GM12878 (cell line): ENCODE data around the gene PCDHGA5. TPM values are rescaled to one million over a fixed set of nuclear protein-coding genes. Genes with fewer than 3 reads are reported as not detected.

Experiments used
- ATAC-seq: fragments of 200-7000 bp; cut with Tn5 transposase; 3 replicates; pipeline ENCODE4 v1.9.1; 2020; ENCODE audit warnings: mild to moderate bottlenecking, moderate library complexity
- BruUV-seq: library from RNA; stranded (reverse); fragments of 400-500 nt; replicated peaks from 2 replicates; lab custom pipeline; 2021; lab: Mats Ljungman, UMichigan
- CTCF ChIA-PET: fragments of 300-600 bp; sonication (Branson Sonifier 250); formaldehyde crosslinking; extraction: SDS; loops from one replicate; lab custom pipeline; 2021; ENCODE audit warnings: inconsistent platforms; lab: Yijun Ruan, JAX
- POLR2A ChIA-PET: fragments of 350-600 bp; formaldehyde crosslinking; extraction: SDS; loops from one replicate; lab custom pipeline; 2021; ENCODE audit warnings: inconsistent platforms; lab: Charles Lee
- RAD21 ChIA-PET: fragments of 300-600 bp; sonication (Branson Sonifier 250); formaldehyde crosslinking; loops from one replicate; lab custom pipeline; 2023; ENCODE audit warnings: antibody characterized with exemption; ENCODE audit not compliant: unreplicated experiment; lab: Charles Lee
- SMC1A ChIA-PET: fragments of 300-600 bp; sonication (Branson Sonifier 250); formaldehyde crosslinking; loops from one replicate; lab custom pipeline; 2023; ENCODE audit not compliant: unreplicated experiment, uncharacterized antibody; lab: Charles Lee
- DNase-seq: peaks from one replicate; pipeline ENCODE4 v3.0.0-alpha.2; 2011; ENCODE audit warnings: low read depth, low spot score
- FAIRE-seq: peaks from 3 replicates; lab custom pipeline; 2011; peaks lifted over from hg19 to GRCh38; lab: Jason Lieb, UNC
- H2AFZ ChIP-seq: 2 replicates; pipeline ENCODE4 v1.6.0; 2011; ENCODE audit warnings: low read depth, low read length, control low read depth; ENCODE audit not compliant: control insufficient read depth
- H3K27ac ChIP-seq: 2 replicates; pipeline ENCODE4 v1.5.1; 2011; ENCODE audit warnings: control low read depth; ENCODE audit not compliant: control insufficient read depth, insufficient read depth
- H3K27me3 ChIP-seq, 2 experiments: replicated peaks in 1 of 2; 2 replicates each; pipeline versions ENCODE4 v1.6.0 to v1.6.1; 2011; ENCODE audit warnings: low read length in 1 of 2; ENCODE audit not compliant: control insufficient read depth in 2 of 2, insufficient read depth in 2 of 2
- H3K36me3 ChIP-seq, 2 experiments: 2 replicates each; pipeline ENCODE4 v1.5.1; 2011; ENCODE audit warnings: low read length in 1 of 2; ENCODE audit not compliant: control insufficient read depth in 2 of 2, insufficient read depth in 2 of 2
- H3K4me1 ChIP-seq: 2 replicates; pipeline ENCODE4 v1.6.1; 2011; ENCODE audit warnings: mild to moderate bottlenecking, low read length, moderate library complexity, mixed read lengths; ENCODE audit not compliant: control insufficient read depth, insufficient read depth
- H3K4me2 ChIP-seq: 2 replicates; pipeline ENCODE4 v1.6.0; 2011; ENCODE audit warnings: control low read depth; ENCODE audit not compliant: control insufficient read depth, insufficient read depth
- H3K4me3 ChIP-seq: fragments of 200-600 bp; sonication (generic); 2 replicates; pipeline ENCODE4 v1.5.1; 2016
- H3K79me2 ChIP-seq: 2 replicates; pipeline ENCODE4 v1.6.0; 2011; ENCODE audit warnings: low read length; ENCODE audit not compliant: control insufficient read depth, insufficient read depth
- H3K9ac ChIP-seq: 2 replicates; pipeline ENCODE4 v1.8.0; 2011; ENCODE audit warnings: low read length, control low read depth, mixed read lengths; ENCODE audit not compliant: control insufficient read depth, insufficient read depth
- H3K9me3 ChIP-seq: replicated peaks from 3 replicates; pipeline ENCODE4 v1.5.1; 2011; ENCODE audit warnings: mild to moderate bottlenecking, low read length; ENCODE audit not compliant: control insufficient read depth, insufficient read depth
- H4K20me1 ChIP-seq: 2 replicates; pipeline ENCODE4 v1.6.0; 2011; ENCODE audit not compliant: control insufficient read depth, insufficient read depth
- ATF7 ChIP-seq: fragments of 450-650 bp; IDR thresholded peaks from 2 replicates; pipeline ENCODE4 v1.6.1; 2016; ENCODE audit warnings: low read depth, mild to moderate bottlenecking
- CBX5 ChIP-seq: sonication (generic); IDR thresholded peaks from 2 replicates; pipeline ENCODE4 v1.6.1; 2016; ENCODE audit warnings: low read depth, moderate library complexity, mild to moderate bottlenecking, inconsistent platforms
- CTCF ChIP-seq, 3 experiments: IDR thresholded peaks in 2 of 3; conservative IDR thresholded peaks in 1 of 3; 2 replicates each; pipeline ENCODE4 v1.5.1; 2011; ENCODE audit warnings: low read depth in 3 of 3, low read length in 3 of 3, mild to moderate bottlenecking in 3 of 3, control low read depth in 2 of 3, moderate library complexity in 2 of 3, inconsistent platforms in 1 of 3, mixed read lengths in 1 of 3; ENCODE audit not compliant: control insufficient read depth in 2 of 3, insufficient read depth in 1 of 3; ENCODE audit errors: extremely low read depth in 1 of 3
- IRF3 ChIP-seq: fragments of 450-650 bp; IDR thresholded peaks from 2 replicates; pipeline ENCODE4 v1.6.1; 2014; ENCODE audit warnings: mild to moderate bottlenecking
- JUND ChIP-seq: IDR thresholded peaks from 2 replicates; pipeline ENCODE4 v1.6.1; 2012; ENCODE audit warnings: low read depth, mild to moderate bottlenecking, low read length, improper control_type of control experiment, moderate library complexity
- KLF5 ChIP-seq: fragments of 450-650 bp; IDR thresholded peaks from 2 replicates; pipeline ENCODE4 v1.6.1; 2014; ENCODE audit warnings: mild to moderate bottlenecking; ENCODE audit not compliant: partially characterized antibody
- NBN ChIP-seq: fragments of 450-650 bp; IDR thresholded peaks from 2 replicates; pipeline ENCODE4 v1.6.1; 2016
- NR2F1 ChIP-seq: fragments of 450-650 bp; conservative IDR thresholded peaks from 2 replicates; pipeline ENCODE4 v1.6.1; 2017; ENCODE audit warnings: mild to moderate bottlenecking
- POLR2A ChIP-seq: IDR thresholded peaks from 2 replicates; pipeline ENCODE4 v1.6.1; 2011; ENCODE audit warnings: low read depth, mild to moderate bottlenecking, low read length
- POLR2AphosphoS5 ChIP-seq: IDR thresholded peaks from 2 replicates; pipeline ENCODE4 v1.6.1; 2011; ENCODE audit warnings: mild to moderate bottlenecking, low read length, inconsistent platforms
- REST ChIP-seq: IDR thresholded peaks from 2 replicates; pipeline ENCODE4 v1.6.1; 2012; ENCODE audit warnings: mild to moderate bottlenecking, low read depth, low read length
- RFX5 ChIP-seq: IDR thresholded peaks from 2 replicates; pipeline ENCODE4 v1.6.1; 2011; ENCODE audit warnings: low read depth, low read length, improper control_type of control experiment
- SUZ12 ChIP-seq: fragments of 200-600 bp; sonication (generic); IDR thresholded peaks from one replicate; pipeline ENCODE4 v1.6.1; 2018; ENCODE audit warnings: antibody characterized with exemption, mild to moderate bottlenecking; ENCODE audit not compliant: unreplicated experiment
- TCF7 ChIP-seq: IDR thresholded peaks from 2 replicates; pipeline ENCODE4 v1.6.1; 2014; ENCODE audit warnings: antibody characterized with exemption, borderline replicate concordance
- YY1 ChIP-seq: IDR thresholded peaks from 2 replicates; pipeline ENCODE4 v1.6.1; 2011; ENCODE audit warnings: low read depth, mild to moderate bottlenecking, low read length
- ZNF24 ChIP-seq: fragments of 450-650 bp; IDR thresholded peaks from 2 replicates; pipeline ENCODE4 v1.6.1; 2017; ENCODE audit warnings: antibody characterized with exemption, mild to moderate bottlenecking
- ZNF384 ChIP-seq: IDR thresholded peaks from 2 replicates; pipeline ENCODE4 v1.6.1; 2012; ENCODE audit warnings: low read depth, mild to moderate bottlenecking, low read length, improper control_type of control experiment, borderline replicate concordance
- ZNF622 ChIP-seq: fragments of 450-650 bp; IDR thresholded peaks from 2 replicates; pipeline ENCODE4 v1.6.1; 2017; ENCODE audit warnings: mild to moderate bottlenecking, inconsistent platforms
- WGBS: methylation state at CpG from one replicate; pipeline ENCODE4 v1.1.6; 2016; ENCODE audit warnings: low lambda C conversion rate; ENCODE audit not compliant: insufficient replicate concordance, insufficient coverage; ENCODE audit errors: missing lambda C conversion rate; 5-methylcytosine and 5-hydroxymethylcytosine counted together
- in situ Hi-C: fragments of 300-500 bp; cut with MboI; formaldehyde crosslinking; loops from 9 replicates; pipeline ENCODE4 v1.14.3; 2018; ENCODE audit warnings: mixed read lengths
- intact Hi-C: fragments of 100-400 bp; cut with micrococcal nuclease; formaldehyde crosslinking; loops from one replicate; pipeline ENCODE4 v1.14.2; 2022; ENCODE audit not compliant: unreplicated experiment
- polyA plus RNA-seq, 11 experiments: library from polyadenylated mRNA; depleted of rRNA in 4 of 11; unstranded in 6 of 11; stranded (reverse) in 5 of 11; fragments of >200 nt; fragmentation: Nextera tagmentation in 4 of 11; fragmentation: Illumina TruSeq in 1 of 11; extraction: Ambion mirVana in 4 of 11; extraction: Trizol in 1 of 11; gene quantifications; 1 replicate in 1 of 11; 2 replicates in 10 of 11; pipeline versions ENCODE4 v1.2.1 to v1.2.3, GENCODE V29; 2011 to 2016; ENCODE audit warnings: inconsistent platforms in 2 of 11, missing spikeins in 2 of 11, low read depth in 1 of 11
- total RNA-seq, 4 experiments: library from RNA; depleted of rRNA in 3 of 4; stranded (reverse); fragments of >200 nt in 3 of 4; fragmentation: Illumina TruSeq in 1 of 4; extraction: Trizol in 1 of 4; gene quantifications; 2 replicates each; pipeline versions ENCODE4 v1.2.1 to v1.2.3, GENCODE V29; 2013 to 2021

The PCDHGA5 gene
- total and polyA plus RNA-seq, 10 of the 15 experiments (the other 5 are each of a cell fraction or from before 2014, with no cell fraction given) = 0.10 to 0.23 (median 0.16) TPM; not detected in 4

GRCh38 chr5:141342773-141343172 is 21.2 kb upstream of the PCDHGA5 start:
- H2AFZ ChIP-seq = no peak overlapping the region
- no peak overlapping the region for H3K27ac ChIP-seq
- no peak overlapping the region for H3K9ac ChIP-seq
- no peaks in the 10 kb centered on the region for H3K36me3 ChIP-seq
- ChIA-PET RAD21 (no interaction called here), SMC1A (no interaction called here), POLR2A (interaction anchor here (0.5 kb wide), 1 partner anchor 619 kb away, joined by 4 read pairs; no protein-coding TSS in a partner anchor), CTCF (interaction anchor here (0.7 to 1.6 kb wide), 2 partner anchors 22 to 205 kb away, joined by 3 to 5 read pairs; partner anchors contain the start of gene TAF7)
- H3K9me3 ChIP-seq = peaks cover 2% of the 10 kb centered on the region; the same call in 2 of the 3 replicates
- H3K27me3 ChIP-seq = no peaks in the 10 kb centered on the region
- no peak overlapping the region for H3K4me3 ChIP-seq
- DNase-seq = no peak
- intact Hi-C loops (no loop called here), in situ Hi-C loops (no loop called here)
- H3K4me2 ChIP-seq = no peak overlapping the region
- no peaks in the 10 kb centered on the region for H3K4me1 ChIP-seq
- no peaks in the 10 kb centered on the region for H3K79me2 ChIP-seq
- no TSS peak for BruUV-seq
- WGBS = 0% methylated on average over 1 of the region's 1 CpG
- no peaks in the 10 kb centered on the region for H4K20me1 ChIP-seq
- no peak for FAIRE-seq
- ATAC-seq = no peak
- no peak for TF ChIP-seq ATF7
- no peak for TF ChIP-seq ZNF24
- no peak for TF ChIP-seq CBX5
- no peak for TF ChIP-seq ZNF384
- TF ChIP-seq ZNF622 = no peak
- no peak for TF ChIP-seq REST
- TF ChIP-seq POLR2A = no peak
- TF ChIP-seq JUND = no peak
- TF ChIP-seq POLR2AphosphoS5 = no peak
- TF ChIP-seq YY1 = no peak
- no peak for TF ChIP-seq SUZ12
- no peak for TF ChIP-seq TCF7
- TF ChIP-seq NBN = no peak
- no peak for TF ChIP-seq NR2F1
- no peak for TF ChIP-seq IRF3
- TF ChIP-seq CTCF (IDR thresholded peaks at IDR 0.05 in 2 of 3, conservative IDR thresholded peaks at IDR 0.05 in 1 of 3; ENCODE audit: control insufficient read depth in 2 of 3, extremely low read depth in 1 of 3, insufficient read depth in 1 of 3, low read depth in 3 of 3, low read length in 3 of 3) = no peak
- TF ChIP-seq KLF5 = no peak
- no peak for TF ChIP-seq RFX5
